ENCODE measurements around the gene KMT5C.
A peak's percentile ranks its signal among the peaks of the same experiment; 100 is the strongest.

Gene KMT5C

GRCh38 chr19:55302318-55302703 lies 37.4 kb upstream of the KMT5C start (continued):
- TF ChIP-seq ZNF335 (tag by site-specific recombination; conservative IDR thresholded peaks at IDR 0.05) = no peak
- no peak for TF ChIP-seq ZNF211 (tag by site-specific recombination; IDR thresholded peaks at IDR 0.05; ENCODE audit: low read depth)
- TF ChIP-seq ZSCAN18 (tag by site-specific recombination; IDR thresholded peaks at IDR 0.05) = no peak
- TF ChIP-seq, protein P1, sequence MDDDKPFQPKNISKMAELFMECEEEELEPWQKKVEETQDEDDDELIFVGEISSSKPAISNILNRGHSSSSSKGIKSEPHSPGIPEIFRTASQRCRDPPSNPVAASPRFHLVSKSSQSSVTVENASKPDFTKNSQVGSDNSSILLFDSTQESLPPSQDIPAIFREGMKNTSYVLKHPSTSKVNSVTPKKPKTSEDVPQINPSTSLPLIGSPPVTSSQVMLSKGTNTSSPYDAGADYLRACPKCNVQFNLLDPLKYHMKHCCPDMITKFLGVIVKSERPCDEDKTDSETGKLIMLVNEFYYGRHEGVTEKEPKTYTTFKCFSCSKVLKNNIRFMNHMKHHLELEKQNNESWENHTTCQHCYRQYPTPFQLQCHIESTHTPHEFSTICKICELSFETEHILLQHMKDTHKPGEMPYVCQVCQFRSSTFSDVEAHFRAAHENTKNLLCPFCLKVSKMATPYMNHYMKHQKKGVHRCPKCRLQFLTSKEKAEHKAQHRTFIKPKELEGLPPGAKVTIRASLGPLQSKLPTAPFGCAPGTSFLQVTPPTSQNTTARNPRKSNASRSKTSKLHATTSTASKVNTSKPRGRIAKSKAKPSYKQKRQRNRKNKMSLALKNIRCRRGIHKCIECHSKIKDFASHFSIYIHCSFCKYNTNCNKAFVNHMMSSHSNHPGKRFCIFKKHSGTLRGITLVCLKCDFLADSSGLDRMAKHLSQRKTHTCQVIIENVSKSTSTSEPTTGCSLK (tag by site-specific recombination; IDR thresholded peaks at IDR 0.05) = no peak

- POLR2A ChIA-PET = interaction anchor here (0.6 to 4.0 kb wide), 6 partner anchors 36 to 104 kb away, joined by 3 to 18 read pairs (median 4); partner anchors contain the start of genes KMT5C and UBE2S
- Histone ChIP-seq H3K4me3 (ENCODE audit: low read depth, low read length) (no peak overlapping the region), H3K27ac (ENCODE audit: extremely low read depth, low read depth, low read length) (0 out of 2 replicates have a peak overlapping the region, but pooled peaks have one; percentile 13), H3K36me3 (ENCODE audit: control insufficient read depth in 2 of 2, insufficient read depth in 1 of 2, low read length in 2 of 2) (peaks cover 22 to 62% of the 10 kb centered on the region in 2 experiments; a peak in 2 of 3 replicates), H3K4me1 (ENCODE audit: control insufficient read depth, insufficient read depth, low read length) (peaks cover 3% of the 10 kb centered on the region; the same call in 1 of the 2 replicates), H3K9me3 (ENCODE audit: control insufficient read depth, insufficient read depth, low read depth, low read length) (no peaks in the 10 kb centered on the region)
- CTCF ChIA-PET = interaction anchor here (0.7 to 4.1 kb wide), 19 partner anchors 10 to 200 kb away, joined by 3 to 62 read pairs (median 10); partner anchors contain the start of genes GARIN5B, KMT5C and TMEM238
- TF ChIP-seq TRIM28 (IDR thresholded peaks at IDR 0.05; ENCODE audit: borderline replicate concordance, low read length) (no peak), PRDM10 (tag by site-specific recombination; IDR thresholded peaks at IDR 0.05) (peak; percentile 70), ZNF585B (tag by site-specific recombination; IDR thresholded peaks at IDR 0.05) (no peak), RBAK (tag by site-specific recombination; IDR thresholded peaks at IDR 0.05) (no peak), ZNF157 (tag by site-specific recombination; IDR thresholded peaks at IDR 0.05) (no peak), OSR2 (tag by site-specific recombination; IDR thresholded peaks at IDR 0.05) (no peak), ZNF404 (tag by site-specific recombination; IDR thresholded peaks at IDR 0.05) (no peak), ZFP41 (tag by site-specific recombination; IDR thresholded peaks at IDR 0.05; ENCODE audit: borderline replicate concordance) (no peak)
These were observed 36.2 kb upstream of the KMT5C start for GRCh38 chr19:55303477-55303876.

GRCh38 chr19:55304279-55304978 lies 35.2 kb upstream of the KMT5C start:
- H3K27ac ChIP-seq (ENCODE audit: extremely low read depth, low read depth, low read length) = no peak overlapping the region
- peaks cover 20 to 66% of the 10 kb centered on the region in 2 experiments for H3K36me3 ChIP-seq (ENCODE audit: control insufficient read depth in 2 of 2, insufficient read depth in 1 of 2, low read length in 2 of 2)
- TF ChIP-seq ZNF561 (tag by site-specific recombination; IDR thresholded peaks at IDR 0.05; ENCODE audit: borderline replicate concordance) (no peak), ZNF146 (tag by site-specific recombination; IDR thresholded peaks at IDR 0.05) (no peak), KLF8 (tag by site-specific recombination; IDR thresholded peaks at IDR 0.05) (no peak), ZNF394 (tag by site-specific recombination; IDR thresholded peaks at IDR 0.05; ENCODE audit: borderline replicate concordance) (no peak)
- ChIA-PET CTCF (interaction anchor here (3.6 to 4.1 kb wide), 2 partner anchors 12 to 80 kb away, joined by 23 to 62 read pairs; partner anchors contain the start of gene TMEM238), POLR2A (interaction anchor here (0.6 to 4.0 kb wide), 3 partner anchors 35 to 268 kb away, joined by 3 to 18 read pairs (median 9); partner anchors contain the start of gene UBE2S)
- peaks cover 3% of the 10 kb centered on the region; the same call in 1 of the 2 replicates for H3K4me1 ChIP-seq (ENCODE audit: control insufficient read depth, insufficient read depth, low read length)
- no peaks in the 10 kb centered on the region for H3K9me3 ChIP-seq (ENCODE audit: control insufficient read depth, insufficient read depth, low read depth, low read length)
- H3K4me3 ChIP-seq (ENCODE audit: low read depth, low read length) = no peak overlapping the region
